Measurements from ENCODE around the gene PLB1. TPM values are rescaled to one million over a fixed set of nuclear protein-coding genes. Genes with fewer than 3 reads are reported as not detected.

The PLB1 gene
- total and polyA plus RNA-seq, 2 experiments from 2014 or later, result 0.11 to 0.44 TPM

GRCh38 chr2:28528206-28528605 lies 32.3 kb downstream of the PLB1 start:
- no peak for DNase-seq
- no peaks in the 10 kb centered on the region for H3K4me1 ChIP-seq (ENCODE audit: insufficient read depth)
- H4K20me1 ChIP-seq (ENCODE audit: insufficient read depth), result no peaks in the 10 kb centered on the region
- H3F3A ChIP-seq (ENCODE audit: insufficient read depth), result no peaks in the 10 kb centered on the region
- in situ Hi-C loops (cut with MboI), result no loop called here
- H3K79me2 ChIP-seq (ENCODE audit: insufficient read depth), result no peaks in the 10 kb centered on the region
- H3K9me2 ChIP-seq (ENCODE audit: insufficient read depth), result no peaks in the 10 kb centered on the region
- no peak overlapping the region for H3K27ac ChIP-seq
- H2AFZ ChIP-seq, result no peak overlapping the region
- no peaks in the 10 kb centered on the region for H3K36me3 ChIP-seq (ENCODE audit: low read depth)
- no peaks in the 10 kb centered on the region for H3K9me3 ChIP-seq (ENCODE audit: low read depth)
- H3K9ac ChIP-seq, result no peak overlapping the region
- H3K4me2 ChIP-seq (ENCODE audit: unreplicated experiment), result no peak overlapping the region
- 23 to 32% methylated on average over 4 of the region's 4 CpGs for WGBS, 2 experiments (ENCODE audit: low coverage in 1 of 2, low lambda C conversion rate in 2 of 2, missing lambda C conversion rate in 2 of 2)
- TF ChIP-seq EZH2phosphoT487 (IDR thresholded peaks at IDR 0.05; ENCODE audit: insufficient read depth, low read depth), result no peak
- no peak for TF ChIP-seq EZH2 (IDR thresholded peaks at IDR 0.05; ENCODE audit: insufficient read depth, poor library complexity, severe bottlenecking)
- no peak overlapping the region for H3K4me3 ChIP-seq
- peaks cover 44% of the 10 kb centered on the region for H3K27me3 ChIP-seq (replicated peaks; ENCODE audit: insufficient read depth)

DNA sequence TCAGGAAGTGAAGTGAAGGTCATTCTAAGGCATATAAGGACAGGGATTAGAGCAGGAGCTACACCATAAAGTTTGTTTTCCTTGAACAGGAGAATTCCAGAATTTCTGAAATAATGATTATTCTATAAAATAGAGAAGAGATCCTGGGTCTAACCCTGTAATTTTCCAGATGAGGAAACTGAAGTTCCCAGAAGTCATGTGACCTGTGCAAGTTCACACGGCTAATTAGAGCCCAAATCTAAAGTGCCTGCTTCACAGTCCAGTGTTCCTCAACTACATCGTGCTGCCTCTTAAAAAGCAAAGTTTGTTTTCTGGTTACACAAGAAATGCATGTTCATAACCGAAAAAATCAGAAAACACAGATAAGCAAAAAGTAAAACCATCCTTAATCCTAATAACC lies 34.9 kb downstream of the PLB1 start:
- in situ Hi-C loops (cut with MboI), result no loop called here
- H3K4me2 ChIP-seq (ENCODE audit: unreplicated experiment), result no peak overlapping the region
- 33 to 45% methylated on average over 3 of the region's 3 CpGs for WGBS, 2 experiments (ENCODE audit: low coverage in 1 of 2, low lambda C conversion rate in 2 of 2, missing lambda C conversion rate in 2 of 2)

DNA sequence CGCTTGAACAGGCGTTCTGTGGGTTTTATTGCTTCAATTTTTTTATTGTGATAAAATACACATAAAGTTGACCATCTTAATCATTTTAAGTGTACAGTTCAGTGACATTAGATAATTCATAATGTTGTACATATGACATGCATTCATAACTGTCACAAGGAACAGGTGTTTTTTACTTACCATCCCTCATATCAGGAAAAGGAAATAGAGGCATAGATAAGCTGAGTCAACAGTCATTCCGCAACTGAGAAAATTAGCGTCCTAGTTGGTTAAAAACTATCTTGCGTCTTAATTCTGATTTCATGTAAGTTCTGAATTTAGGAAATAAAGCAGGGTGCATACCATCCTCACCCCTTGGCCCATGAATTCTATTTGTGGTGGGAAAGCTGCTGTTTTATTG lies 36.5 kb downstream of the PLB1 start:
- Histone ChIP-seq H3K4me2 (ENCODE audit: unreplicated experiment) (no peak overlapping the region), H3K27me3 (replicated peaks; ENCODE audit: insufficient read depth) (peaks cover 25% of the 10 kb centered on the region), H3K27ac (no peak overlapping the region), H3K9ac (no peak overlapping the region), H3K9me2 (ENCODE audit: insufficient read depth) (no peaks in the 10 kb centered on the region), H3F3A (ENCODE audit: insufficient read depth) (no peaks in the 10 kb centered on the region), H3K4me1 (ENCODE audit: insufficient read depth) (no peaks in the 10 kb centered on the region), H3K9me3 (ENCODE audit: low read depth) (no peaks in the 10 kb centered on the region), H3K79me2 (ENCODE audit: insufficient read depth) (no peaks in the 10 kb centered on the region), H4K20me1 (ENCODE audit: insufficient read depth) (no peaks in the 10 kb centered on the region), H3K4me3 (no peak overlapping the region), H2AFZ (no peak overlapping the region), H3K36me3 (ENCODE audit: low read depth) (no peaks in the 10 kb centered on the region)
- no peak for DNase-seq
- TF ChIP-seq EZH2 (IDR thresholded peaks at IDR 0.05; ENCODE audit: insufficient read depth, poor library complexity, severe bottlenecking) (no peak), EZH2phosphoT487 (IDR thresholded peaks at IDR 0.05; ENCODE audit: insufficient read depth, low read depth) (no peak)
- in situ Hi-C loops (cut with MboI), result no loop called here
- 61 to 69% methylated on average over 5 of the region's 5 CpGs for WGBS, 2 experiments (ENCODE audit: low coverage in 1 of 2, low lambda C conversion rate in 2 of 2, missing lambda C conversion rate in 2 of 2)

More for the DNA sequence above, 34.9 kb downstream of the PLB1 start:
- Histone ChIP-seq H3F3A (ENCODE audit: insufficient read depth) (no peaks in the 10 kb centered on the region), H2AFZ (no peak overlapping the region), H3K27ac (no peak overlapping the region), H3K4me3 (no peak overlapping the region), H3K36me3 (ENCODE audit: low read depth) (no peaks in the 10 kb centered on the region), H3K9me2 (ENCODE audit: insufficient read depth) (no peaks in the 10 kb centered on the region), H4K20me1 (ENCODE audit: insufficient read depth) (no peaks in the 10 kb centered on the region), H3K4me1 (ENCODE audit: insufficient read depth) (no peaks in the 10 kb centered on the region), H3K27me3 (replicated peaks; ENCODE audit: insufficient read depth) (peaks cover 29% of the 10 kb centered on the region), H3K9ac (no peak overlapping the region), H3K79me2 (ENCODE audit: insufficient read depth) (no peaks in the 10 kb centered on the region), H3K9me3 (ENCODE audit: low read depth) (no peaks in the 10 kb centered on the region)
- TF ChIP-seq EZH2phosphoT487 (IDR thresholded peaks at IDR 0.05; ENCODE audit: insufficient read depth, low read depth) (no peak), EZH2 (IDR thresholded peaks at IDR 0.05; ENCODE audit: insufficient read depth, poor library complexity, severe bottlenecking) (no peak)
- DNase-seq, result no peak

DNA sequence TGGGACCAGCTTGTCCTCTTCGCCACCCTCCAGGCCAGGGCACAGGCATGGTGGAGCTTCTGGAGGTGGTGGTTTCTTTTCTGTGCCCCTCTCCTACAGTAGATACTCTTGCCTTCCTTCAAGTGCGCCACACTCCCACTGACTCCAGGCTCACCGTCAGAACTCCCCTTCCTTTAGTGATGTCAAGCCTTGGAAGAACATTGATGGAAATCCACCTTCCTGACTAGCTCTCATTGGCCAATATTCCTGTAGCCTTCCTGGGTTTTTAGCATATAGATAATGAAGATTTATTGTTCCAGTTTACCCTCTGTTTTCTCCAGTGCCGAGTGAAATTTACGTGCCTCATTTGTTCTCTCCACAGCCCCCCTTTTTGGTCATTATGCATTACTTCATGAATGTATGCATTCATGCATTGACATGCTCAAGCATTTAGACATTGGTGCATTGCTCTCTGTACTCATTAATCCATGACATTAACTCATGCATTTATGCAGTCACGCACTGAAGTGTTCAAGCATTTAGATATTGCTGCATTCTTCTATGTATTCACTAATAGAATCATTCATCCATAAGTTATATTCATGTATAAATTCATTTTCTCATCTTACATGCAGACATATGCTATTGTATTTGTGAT lies 37.3 kb downstream of the PLB1 start:
- Histone ChIP-seq H3K27ac (no peak overlapping the region), H3K9ac (no peak overlapping the region), H4K20me1 (ENCODE audit: insufficient read depth) (no peaks in the 10 kb centered on the region), H3K27me3 (replicated peaks; ENCODE audit: insufficient read depth) (peaks cover 25% of the 10 kb centered on the region), H3K79me2 (ENCODE audit: insufficient read depth) (no peaks in the 10 kb centered on the region), H3K4me3 (no peak overlapping the region), H3K9me3 (ENCODE audit: low read depth) (no peaks in the 10 kb centered on the region), H3K4me1 (ENCODE audit: insufficient read depth) (no peaks in the 10 kb centered on the region), H3F3A (ENCODE audit: insufficient read depth) (no peaks in the 10 kb centered on the region), H3K4me2 (ENCODE audit: unreplicated experiment) (no peak overlapping the region), H2AFZ (no peak overlapping the region), H3K36me3 (ENCODE audit: low read depth) (no peaks in the 10 kb centered on the region), H3K9me2 (ENCODE audit: insufficient read depth) (no peaks in the 10 kb centered on the region)
- in situ Hi-C loops (cut with MboI), result no loop called here
- no peak for TF ChIP-seq EZH2 (IDR thresholded peaks at IDR 0.05; ENCODE audit: insufficient read depth, poor library complexity, severe bottlenecking)
- no peak for TF ChIP-seq EZH2phosphoT487 (IDR thresholded peaks at IDR 0.05; ENCODE audit: insufficient read depth, low read depth)
- DNase-seq, result no peak
- WGBS, 2 experiments (ENCODE audit: low coverage in 1 of 2, low lambda C conversion rate in 2 of 2, missing lambda C conversion rate in 2 of 2), result 62 to 70% methylated on average over 6 of the region's 6 CpGs
